PC-9 (cell line): Measurements from ENCODE around the gene KRT31.

ENCODE experiments used
- EZH2 ChIP-seq: fragments of 200-600 bp; sonication (generic); IDR thresholded peaks from 2 replicates; pipeline ENCODE4 v1.8.0; 2017; ENCODE audit warnings: antibody characterized with exemption, low read depth
- TF ChIP-seq, protein P1 (sequence below): fragments of 200-600 bp; sonication (generic); conservative IDR thresholded peaks from 2 replicates; pipeline ENCODE4 v1.6.1; 2017; ENCODE audit warnings: mixed run types, antibody characterized with exemption, mild to moderate bottlenecking, moderate library complexity

DNA sequence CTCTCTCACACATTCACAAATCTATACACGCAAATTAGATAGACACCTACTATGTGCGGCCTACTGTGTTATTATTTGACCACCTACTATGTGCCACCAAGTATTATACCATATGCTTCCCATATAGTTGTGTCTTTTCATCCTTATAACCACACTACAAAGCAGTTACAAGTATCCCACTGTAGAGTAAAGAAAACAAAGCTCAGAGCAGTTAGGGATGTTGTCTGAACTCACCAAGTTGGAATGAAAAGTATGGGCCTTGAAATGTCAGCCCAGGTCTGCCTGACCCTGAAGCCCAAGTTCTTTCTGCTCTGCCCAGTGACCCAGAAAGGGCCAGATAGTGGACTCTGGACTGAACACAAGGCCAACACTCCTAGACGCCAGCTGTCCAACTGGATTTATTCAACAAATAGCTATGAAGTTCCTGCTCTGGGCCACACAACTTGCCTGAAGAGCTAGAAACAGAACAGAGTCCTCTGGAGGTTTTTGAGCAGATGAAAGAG is 18.5 kb upstream of the KRT31 start:
- TF ChIP-seq, protein P1, sequence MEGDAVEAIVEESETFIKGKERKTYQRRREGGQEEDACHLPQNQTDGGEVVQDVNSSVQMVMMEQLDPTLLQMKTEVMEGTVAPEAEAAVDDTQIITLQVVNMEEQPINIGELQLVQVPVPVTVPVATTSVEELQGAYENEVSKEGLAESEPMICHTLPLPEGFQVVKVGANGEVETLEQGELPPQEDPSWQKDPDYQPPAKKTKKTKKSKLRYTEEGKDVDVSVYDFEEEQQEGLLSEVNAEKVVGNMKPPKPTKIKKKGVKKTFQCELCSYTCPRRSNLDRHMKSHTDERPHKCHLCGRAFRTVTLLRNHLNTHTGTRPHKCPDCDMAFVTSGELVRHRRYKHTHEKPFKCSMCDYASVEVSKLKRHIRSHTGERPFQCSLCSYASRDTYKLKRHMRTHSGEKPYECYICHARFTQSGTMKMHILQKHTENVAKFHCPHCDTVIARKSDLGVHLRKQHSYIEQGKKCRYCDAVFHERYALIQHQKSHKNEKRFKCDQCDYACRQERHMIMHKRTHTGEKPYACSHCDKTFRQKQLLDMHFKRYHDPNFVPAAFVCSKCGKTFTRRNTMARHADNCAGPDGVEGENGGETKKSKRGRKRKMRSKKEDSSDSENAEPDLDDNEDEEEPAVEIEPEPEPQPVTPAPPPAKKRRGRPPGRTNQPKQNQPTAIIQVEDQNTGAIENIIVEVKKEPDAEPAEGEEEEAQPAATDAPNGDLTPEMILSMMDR: no peak
- no peak for TF ChIP-seq EZH2
